GM18870 (cell line): ENCODE data around the gene SLX4.

Experiments used
- ATAC-seq: cut with Tn5 transposase; IDR thresholded peaks from one replicate; pipeline ENCODE4 v1.9.1; 2021; ENCODE audit warnings: moderate library complexity; ENCODE audit not compliant: unreplicated experiment

The SLX4 gene

GRCh38 chr16:3561626-3562025 is 49.8 kb downstream of the SLX4 start:
- no peak for ATAC-seq

GRCh38 chr16:3554351-3554928 is 57.0 kb downstream of the SLX4 start:
- ATAC-seq: no peak

GRCh38 chr16:3553138-3553923 is 58.1 kb downstream of the SLX4 start:
- no peak for ATAC-seq

DNA sequence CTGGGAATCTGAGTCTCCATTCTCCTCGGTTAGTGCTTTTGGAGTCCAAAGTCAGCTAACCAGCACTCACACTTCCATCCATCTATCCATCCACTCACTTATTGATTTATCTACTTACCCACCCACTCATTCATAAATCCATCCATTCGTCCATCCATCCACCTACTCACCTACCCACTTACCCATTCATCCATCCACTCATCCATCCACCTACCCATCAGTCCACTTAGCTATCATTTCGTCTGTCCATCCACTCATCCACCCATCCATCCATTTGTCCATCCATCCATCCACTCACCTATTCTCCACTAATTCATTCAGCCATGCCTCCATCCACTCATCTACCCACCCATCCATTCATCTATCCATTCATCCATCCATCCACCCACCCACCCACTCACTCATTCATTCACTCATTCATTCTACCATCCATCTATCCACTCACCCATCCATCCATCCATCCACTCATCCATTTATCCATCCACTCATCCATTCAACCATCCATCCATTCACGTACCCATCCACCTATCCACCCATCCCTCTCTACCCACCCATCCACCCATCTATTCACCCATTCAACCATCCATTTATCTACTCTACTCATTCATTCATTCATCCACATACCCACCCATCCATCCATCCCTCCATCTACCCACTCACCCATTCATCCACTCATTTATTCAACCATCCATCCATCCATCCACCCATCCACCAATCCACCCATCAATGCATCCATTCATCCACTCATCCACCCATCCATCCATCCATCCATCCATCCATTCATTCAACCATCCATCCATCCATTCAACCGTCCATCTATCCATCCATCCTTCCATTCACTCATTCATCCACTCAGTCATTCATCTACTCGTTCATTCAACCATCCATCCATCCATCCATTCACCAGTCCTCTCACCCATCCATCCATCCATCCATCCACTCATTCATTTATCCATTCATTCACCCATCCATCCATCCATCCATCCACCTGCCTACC is 60.3 kb downstream of the SLX4 start:
- ATAC-seq: no peak

DNA sequence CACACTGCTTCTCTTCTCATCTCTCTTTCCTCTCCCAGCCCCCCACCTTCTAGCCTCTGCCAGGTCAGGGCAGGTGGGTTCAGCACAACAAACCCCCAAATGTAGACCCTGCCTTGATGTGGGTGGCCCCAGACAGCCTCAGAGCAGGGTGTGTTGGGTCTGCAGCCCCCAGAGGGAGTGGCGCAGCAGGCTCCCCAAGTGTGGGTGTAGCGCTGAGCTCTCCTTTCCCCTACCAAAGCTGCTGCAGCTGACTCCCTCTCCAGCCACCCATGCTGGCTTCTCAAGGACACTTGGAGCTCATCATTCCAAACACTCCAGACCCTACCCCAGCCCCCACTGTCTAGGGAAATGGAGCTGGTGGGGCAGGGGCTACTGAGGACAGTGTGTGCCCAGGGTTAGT is 61.5 kb downstream of the SLX4 start:
- ATAC-seq: no peak

GRCh38 chr16:3548859-3549258 is 62.5 kb downstream of the SLX4 start:
- ATAC-seq: no peak

DNA sequence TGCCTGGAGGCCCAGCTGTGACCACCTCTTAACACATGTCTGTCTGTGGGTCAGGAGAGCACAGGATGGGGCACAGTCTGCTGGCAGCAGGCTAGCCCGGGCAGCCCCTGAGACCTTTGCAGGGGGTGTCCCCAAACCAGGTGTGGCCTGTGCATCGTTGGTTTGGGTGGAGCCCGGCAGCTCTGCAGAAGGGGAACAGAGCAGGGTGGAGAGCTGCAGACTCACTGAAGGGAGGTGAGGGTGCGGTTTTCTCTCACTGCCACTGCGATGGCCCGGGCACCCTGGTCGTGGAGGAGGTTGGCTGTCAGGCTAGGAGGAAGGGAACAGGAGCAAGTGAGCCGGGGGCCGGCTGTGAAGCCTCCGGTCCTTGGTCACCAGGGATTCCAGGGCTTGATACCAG is 63.0 kb downstream of the SLX4 start:
- ATAC-seq: no peak

- ATAC-seq: no peak
Observed at GRCh38 chr16:3546986-3547682, 64.3 kb downstream of the SLX4 start.

- ATAC-seq: no peak
Observed at GRCh38 chr16:3542601-3543373, 68.6 kb downstream of the SLX4 start.

DNA sequence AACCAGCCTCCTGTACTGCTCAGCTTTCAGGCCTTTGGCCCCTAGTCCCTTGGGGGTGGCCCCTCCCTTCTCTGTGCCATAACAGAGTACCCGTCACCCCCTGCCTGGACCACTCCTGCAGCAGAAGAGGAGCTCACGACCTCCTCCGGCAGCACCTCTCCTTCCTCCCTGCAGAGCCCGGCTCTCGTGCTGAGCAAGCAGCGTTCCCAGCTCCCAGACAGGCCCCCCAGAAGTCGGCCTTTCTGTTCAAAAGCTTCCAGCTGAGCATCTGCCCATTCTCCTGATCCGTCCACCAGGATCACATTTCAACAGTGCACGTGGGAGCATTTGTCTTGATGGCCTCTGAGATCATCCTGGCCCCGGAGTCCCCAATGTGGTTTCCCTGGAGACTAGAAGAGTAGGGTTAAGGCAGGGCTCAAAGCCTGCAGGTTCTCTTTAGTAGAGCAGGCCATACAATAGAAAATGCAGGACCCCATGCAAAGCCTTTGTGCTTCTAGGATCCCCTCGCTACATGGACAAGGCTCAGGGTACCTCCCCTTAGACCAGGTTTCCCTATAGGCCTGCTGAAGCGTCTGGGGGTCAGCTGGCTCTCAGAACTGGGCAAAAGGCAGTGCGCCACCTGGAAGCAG is 69.8 kb downstream of the SLX4 start:
- no peak for ATAC-seq

GRCh38 chr16:3538222-3538621 is 73.2 kb downstream of the SLX4 start:
- ATAC-seq: no peak

DNA sequence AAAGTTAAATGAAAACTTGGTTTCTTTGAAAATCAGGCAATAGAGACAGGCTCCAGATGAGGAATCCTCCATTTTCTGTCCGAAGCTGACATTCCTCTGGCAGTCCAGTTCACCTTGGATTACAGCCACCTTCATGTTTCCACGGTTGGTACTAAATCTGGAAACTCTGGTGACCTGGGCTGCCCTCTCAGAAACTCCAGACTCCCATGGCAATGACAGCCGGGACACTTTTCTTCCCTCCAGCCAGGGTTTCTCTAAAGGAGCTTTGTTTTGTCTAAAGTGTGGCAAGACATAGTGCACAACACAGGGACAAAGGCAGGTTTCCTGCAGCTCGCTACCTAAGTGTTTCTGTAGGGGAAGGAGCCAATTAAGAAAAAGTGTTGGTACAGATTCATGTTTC is 74.6 kb downstream of the SLX4 start:
- ATAC-seq: no peak

DNA sequence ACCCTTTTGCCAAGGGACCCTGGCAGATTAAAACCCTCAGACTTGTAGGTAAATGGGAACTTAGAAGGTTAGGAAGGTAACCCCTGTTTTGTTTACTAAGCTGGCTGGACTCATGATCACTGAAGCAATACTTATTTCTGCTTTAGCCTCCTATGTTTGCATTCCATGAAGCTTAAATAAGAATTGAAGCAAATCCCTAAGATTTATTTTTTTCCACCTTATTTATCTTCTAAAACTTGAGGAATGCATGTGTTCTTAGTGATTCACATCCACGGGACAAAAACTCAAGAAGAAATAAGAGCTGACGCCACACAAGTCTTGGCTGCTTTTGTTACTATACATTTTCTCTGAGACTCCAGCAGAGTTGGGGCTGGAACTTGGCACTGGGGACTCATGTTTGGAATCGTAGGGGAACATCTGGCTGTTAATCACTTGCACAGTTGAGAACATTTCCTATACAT is 75.1 kb downstream of the SLX4 start:
- no peak for ATAC-seq

GRCh38 chr16:3534126-3534525 is 77.3 kb downstream of the SLX4 start:
- no peak for ATAC-seq

DNA sequence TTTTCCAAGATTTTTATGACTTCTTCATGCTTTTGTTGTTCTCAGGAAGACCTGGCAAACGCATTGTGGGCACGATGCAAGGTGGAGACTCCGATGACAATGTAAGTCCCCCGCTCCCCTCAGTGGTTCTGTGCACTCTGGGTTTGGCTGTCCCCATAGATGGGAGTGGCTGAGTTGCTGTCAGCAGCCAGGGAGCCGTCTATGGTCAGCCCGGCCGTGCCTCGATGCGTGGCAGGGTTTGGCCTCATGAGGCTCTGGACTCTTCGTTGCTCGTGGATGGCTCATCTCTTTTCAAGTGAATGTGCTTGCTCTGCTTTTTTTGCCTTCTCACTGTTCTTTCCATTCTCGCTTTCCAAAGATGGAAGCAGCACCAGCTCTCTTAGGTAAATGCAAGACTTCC is 78.7 kb downstream of the SLX4 start:
- no peak for ATAC-seq
